H1 (cell line): ENCODE measurements around the gene TMEM144.

Source experiments
- BRCA1 ChIP-seq: IDR thresholded peaks from 2 replicates; pipeline ENCODE4 v1.6.1; 2012; ENCODE audit warnings: low read depth, low read length, improper control_type of control experiment
- CHD7 ChIP-seq: fragments of 300-600 bp; sonication (generic); IDR thresholded peaks from 2 replicates; pipeline ENCODE4 v1.7.1; 2012; ENCODE audit warnings: low read length, moderate library complexity, mild to moderate bottlenecking, inconsistent platforms; ENCODE audit not compliant: insufficient replicate concordance
- EGR1 ChIP-seq: IDR thresholded peaks from 2 replicates; pipeline ENCODE4 v1.6.1; 2011; ENCODE audit warnings: low read depth, low read length, borderline replicate concordance
- EP300 ChIP-seq, 2 experiments: IDR thresholded peaks; 1 replicate in 1 of 2; 2 replicates in 1 of 2; pipeline ENCODE4 v1.6.1; 2011 to 2012; ENCODE audit warnings: low read depth in 2 of 2, low read length in 2 of 2, mild to moderate bottlenecking in 2 of 2, borderline replicate concordance in 1 of 2, inconsistent platforms in 1 of 2, moderate library complexity in 1 of 2
- EZH2 ChIP-seq: fragments of 200-600 bp; sonication (generic); IDR thresholded peaks from 2 replicates; pipeline ENCODE4 v1.7.1; 2012; ENCODE audit warnings: low read depth, mild to moderate bottlenecking, moderate library complexity, low read length, inconsistent platforms; ENCODE audit not compliant: severe bottlenecking
- MAX ChIP-seq: IDR thresholded peaks from 2 replicates; pipeline ENCODE4 v1.6.1; 2012; ENCODE audit warnings: inconsistent platforms
- POLR2A ChIP-seq, 2 experiments: IDR thresholded peaks; 1 replicate in 1 of 2; 2 replicates in 1 of 2; pipeline ENCODE4 v1.6.1; 2011; ENCODE audit warnings: low read depth in 2 of 2, low read length in 2 of 2, mild to moderate bottlenecking in 2 of 2; ENCODE audit errors: control extremely low read depth in 1 of 2
- POLR2AphosphoS5 ChIP-seq: IDR thresholded peaks from 2 replicates; pipeline ENCODE4 v1.6.1; 2011; ENCODE audit warnings: low read depth, low read length
- RAD21 ChIP-seq, 2 experiments: IDR thresholded peaks in 1 of 2; conservative IDR thresholded peaks in 1 of 2; 2 replicates each; pipeline ENCODE4 v1.6.1; 2011; ENCODE audit warnings: low read depth in 2 of 2, low read length in 2 of 2, improper control_type of control experiment in 1 of 2, inconsistent platforms in 1 of 2, mild to moderate bottlenecking in 1 of 2, moderate library complexity in 1 of 2
- RNF2 ChIP-seq: fragments of 200-900, 300-1000 bp; sonication (generic); IDR thresholded peaks from 2 replicates; pipeline ENCODE4 v1.7.1; 2016; ENCODE audit warnings: borderline replicate concordance, low read depth, mild to moderate bottlenecking, antibody characterized with exemption, low read length; ENCODE audit not compliant: poor library complexity, severe bottlenecking; ENCODE audit errors: missing control alignments
- RXRA ChIP-seq: IDR thresholded peaks from 2 replicates; pipeline ENCODE4 v1.6.1; 2011; ENCODE audit warnings: low read depth, mild to moderate bottlenecking, low read length, moderate library complexity; ENCODE audit not compliant: insufficient read depth
- TAF1 ChIP-seq: IDR thresholded peaks from 2 replicates; pipeline ENCODE4 v1.6.1; 2011; ENCODE audit warnings: mild to moderate bottlenecking, low read depth, low read length
- USF2 ChIP-seq: IDR thresholded peaks from 2 replicates; pipeline ENCODE4 v1.6.1; 2011; ENCODE audit warnings: low read length, improper control_type of control experiment
- TF ChIP-seq, protein P1 (sequence below), 3 experiments: IDR thresholded peaks; 1 replicate in 2 of 3; 2 replicates in 1 of 3; pipeline versions ENCODE4 v1.5.1 to v1.6.1; 2011; ENCODE audit warnings: low read length in 3 of 3, mild to moderate bottlenecking in 3 of 3, inconsistent platforms in 2 of 3, low read depth in 1 of 3, moderate library complexity in 1 of 3; ENCODE audit not compliant: insufficient read depth in 1 of 3; ENCODE audit errors: control extremely low read depth in 1 of 3

GRCh38 chr4:158274636-158275035 is 64.3 kb downstream of the TMEM144 start:
- no peak for TF ChIP-seq EZH2
- TF ChIP-seq CHD7, result no peak
- TF ChIP-seq RAD21 (IDR thresholded peaks at IDR 0.05 in 1 of 2, conservative IDR thresholded peaks at IDR 0.05 in 1 of 2; ENCODE audit: low read depth in 2 of 2, low read length in 2 of 2), result no peak
- TF ChIP-seq, protein P1, sequence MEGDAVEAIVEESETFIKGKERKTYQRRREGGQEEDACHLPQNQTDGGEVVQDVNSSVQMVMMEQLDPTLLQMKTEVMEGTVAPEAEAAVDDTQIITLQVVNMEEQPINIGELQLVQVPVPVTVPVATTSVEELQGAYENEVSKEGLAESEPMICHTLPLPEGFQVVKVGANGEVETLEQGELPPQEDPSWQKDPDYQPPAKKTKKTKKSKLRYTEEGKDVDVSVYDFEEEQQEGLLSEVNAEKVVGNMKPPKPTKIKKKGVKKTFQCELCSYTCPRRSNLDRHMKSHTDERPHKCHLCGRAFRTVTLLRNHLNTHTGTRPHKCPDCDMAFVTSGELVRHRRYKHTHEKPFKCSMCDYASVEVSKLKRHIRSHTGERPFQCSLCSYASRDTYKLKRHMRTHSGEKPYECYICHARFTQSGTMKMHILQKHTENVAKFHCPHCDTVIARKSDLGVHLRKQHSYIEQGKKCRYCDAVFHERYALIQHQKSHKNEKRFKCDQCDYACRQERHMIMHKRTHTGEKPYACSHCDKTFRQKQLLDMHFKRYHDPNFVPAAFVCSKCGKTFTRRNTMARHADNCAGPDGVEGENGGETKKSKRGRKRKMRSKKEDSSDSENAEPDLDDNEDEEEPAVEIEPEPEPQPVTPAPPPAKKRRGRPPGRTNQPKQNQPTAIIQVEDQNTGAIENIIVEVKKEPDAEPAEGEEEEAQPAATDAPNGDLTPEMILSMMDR (IDR thresholded peaks at IDR 0.05; ENCODE audit: control extremely low read depth in 1 of 3, insufficient read depth in 1 of 3, low read depth in 1 of 3, low read length in 3 of 3), result no peak
- no peak for TF ChIP-seq POLR2A (IDR thresholded peaks at IDR 0.05; ENCODE audit: control extremely low read depth in 1 of 2, low read depth in 2 of 2, low read length in 2 of 2)
- TF ChIP-seq EP300 (IDR thresholded peaks at IDR 0.05; ENCODE audit: borderline replicate concordance in 1 of 2, low read depth in 2 of 2, low read length in 2 of 2), result no peak
- TF ChIP-seq BRCA1, result no peak
- no peak for TF ChIP-seq RXRA
- TF ChIP-seq USF2, result no peak
- TF ChIP-seq EGR1, result no peak
- TF ChIP-seq TAF1, result no peak
- TF ChIP-seq MAX, result no peak
- no peak for TF ChIP-seq RNF2
- no peak for TF ChIP-seq POLR2AphosphoS5
